Left lung (tissue), 10 donors: ENCODE results near the gene ADRB1. TPM values are rescaled to one million over a fixed set of nuclear protein-coding genes. Genes with fewer than 3 reads are reported as not detected.

Experiments used
- ATAC-seq: fragments of 200-7000 bp; cut with Tn5 transposase; one replicate; pipeline ENCODE4 v1.9.1; 2020; ENCODE audit warnings: moderate library complexity
- DNase-seq, 4 donors: peaks; one replicate each; pipeline ENCODE4 v3.0.0-alpha.2; 2013 to 2020
- H3K27ac ChIP-seq, 2 donors: fragments of 200-600 bp; sonication (generic) in 1 of 2; one replicate each; pipeline versions ENCODE4 v1.5.0 to v1.8.0; 2020 to 2021
- H3K27me3 ChIP-seq, 2 donors: fragments of 200-600 bp; sonication (generic) in 1 of 2; one replicate each; pipeline versions ENCODE4 v1.5.0 to v1.8.0; 2020 to 2021
- H3K36me3 ChIP-seq, 2 donors: fragments of 200-600 bp; sonication (generic) in 1 of 2; one replicate each; pipeline versions ENCODE4 v1.5.0 to v1.8.0; 2020 to 2021
- H3K4me1 ChIP-seq, 2 donors: fragments of 200-600 bp; one replicate each; pipeline ENCODE4 v1.8.0; 2021
- H3K4me3 ChIP-seq, 2 donors: fragments of 200-600 bp; sonication (generic) in 1 of 2; one replicate each; pipeline versions ENCODE4 v1.5.0 to v1.8.0; 2020 to 2021; ENCODE audit warnings: mild to moderate bottlenecking in 1 of 2
- H3K9me3 ChIP-seq, 2 donors: fragments of 200-600 bp; sonication (generic) in 1 of 2; one replicate each; pipeline versions ENCODE4 v1.5.0 to v1.8.0; 2020 to 2021
- CTCF ChIP-seq, 2 donors: fragments of 200-600 bp; sonication (generic) in 1 of 2; IDR thresholded peaks; one replicate each; pipeline versions ENCODE4 v1.5.0 to v1.8.0; 2021; ENCODE audit warnings: antibody characterized with exemption in 2 of 2
- intact Hi-C, 2 donors: fragments of 100-400 bp; cut with DNase I; formaldehyde crosslinking; loops; one replicate each; pipeline versions ENCODE4 v1.11.2 to v1.14.2; 2022
- polyA plus RNA-seq, 6 donors: library from polyadenylated mRNA; unstranded; fragments of 120-200 nt; gene quantifications; one replicate each; pipeline ENCODE4 v1.2.1, GENCODE V29; 2013; ENCODE audit not compliant: insufficient read length in 6 of 6
- total RNA-seq, 2 donors: library from RNA; stranded (reverse); fragmentation: NEBNext Ultra II Directional; extraction: Animal tissue kit (Norgen Biotek cat#: 25700); gene quantifications; one replicate each; pipeline ENCODE4 v1.2.1, GENCODE V29; 2021
- donor health status: DM: no; HTN: yes; CAD: no.
- donor health status: DM: no; HTN: no; CAD: no.

ADRB1 gene
- total and polyA plus RNA-seq, 8 donors: 1.2 to 15.4 (median 3.8) TPM

GRCh38 chr10:114045136-114046086 is 1.7 kb downstream of the ADRB1 start:
- DNase-seq: peak in 2 of 4 donors; percentile 43 to 90
- peak; percentile 15 for ATAC-seq
- Histone ChIP-seq H3K36me3 (no peaks in the 10 kb centered on the region), H3K27me3 (peaks cover 30 to 93% of the 10 kb centered on the region in 2 donors), H3K4me3 (peak overlapping the region; percentile 18 to 51), H3K4me1 (peaks cover 0 to 50% of the 10 kb centered on the region in 2 donors), H3K27ac (peak overlapping the region; percentile 26 to 53), H3K9me3 (no peaks in the 10 kb centered on the region)
- TF ChIP-seq CTCF (IDR thresholded peaks at IDR 0.05): no peak
- intact Hi-C loops: no loop called here

GRCh38 chr10:114046087-114046458 is 2.4 kb downstream of the ADRB1 start:
- Histone ChIP-seq H3K27me3 (peaks cover 30 to 92% of the 10 kb centered on the region in 2 donors), H3K27ac (peak overlapping the region; percentile 26 to 53), H3K9me3 (no peaks in the 10 kb centered on the region), H3K4me3 (peak overlapping the region; percentile 18 to 51), H3K36me3 (no peaks in the 10 kb centered on the region), H3K4me1 (peaks cover 0 to 50% of the 10 kb centered on the region in 2 donors)
- ATAC-seq (no peak), DNase-seq (no peak)
- intact Hi-C loops: no loop called here
- TF ChIP-seq CTCF (IDR thresholded peaks at IDR 0.05): no peak

- H3K4me1 ChIP-seq: peaks cover 0 to 41% of the 10 kb centered on the region in 2 donors
- H3K27me3 ChIP-seq: peaks cover 26 to 68% of the 10 kb centered on the region in 2 donors
- H3K4me3 ChIP-seq: peak overlapping the region in 1 of 2 donors; percentile 51
- H3K27ac ChIP-seq: no peak overlapping the region
- intact Hi-C loops: no loop called here
- TF ChIP-seq CTCF (IDR thresholded peaks at IDR 0.05): no peak
- DNase-seq: no peak
- ATAC-seq: no peak
- H3K36me3 ChIP-seq: no peaks in the 10 kb centered on the region
- H3K9me3 ChIP-seq: no peaks in the 10 kb centered on the region
Observed at GRCh38 chr10:114048472-114048871, 4.8 kb downstream of the ADRB1 start.

GRCh38 chr10:114051714-114052113 is 8.0 kb downstream of the ADRB1 start:
- TF ChIP-seq CTCF (IDR thresholded peaks at IDR 0.05): no peak
- DNase-seq: no peak
- no peak for ATAC-seq
- intact Hi-C loops: no loop called here
- Histone ChIP-seq H3K27me3 (peaks cover 8 to 36% of the 10 kb centered on the region in 2 donors), H3K4me3 (no peak overlapping the region), H3K36me3 (no peaks in the 10 kb centered on the region), H3K9me3 (no peaks in the 10 kb centered on the region), H3K27ac (no peak overlapping the region), H3K4me1 (peaks cover 0 to 16% of the 10 kb centered on the region in 2 donors)

GRCh38 chr10:114052255-114052654 is 8.6 kb downstream of the ADRB1 start:
- Histone ChIP-seq H3K27ac (no peak overlapping the region), H3K4me3 (no peak overlapping the region), H3K9me3 (no peaks in the 10 kb centered on the region), H3K4me1 (peaks cover 0 to 17% of the 10 kb centered on the region in 2 donors), H3K27me3 (peaks cover 8 to 30% of the 10 kb centered on the region in 2 donors), H3K36me3 (no peaks in the 10 kb centered on the region)
- DNase-seq (no peak), ATAC-seq (peak; percentile 66)
- intact Hi-C loops: no loop called here
- TF ChIP-seq CTCF (IDR thresholded peaks at IDR 0.05): no peak
